HG02943 (cell line): ENCODE data around the gene AEN.

Source experiments
- ATAC-seq: cut with Tn5 transposase; IDR thresholded peaks from one replicate; pipeline ENCODE4 v1.9.1; 2021; ENCODE audit warnings: mild to moderate bottlenecking, low read depth, moderate library complexity; ENCODE audit not compliant: unreplicated experiment

AEN gene

DNA sequence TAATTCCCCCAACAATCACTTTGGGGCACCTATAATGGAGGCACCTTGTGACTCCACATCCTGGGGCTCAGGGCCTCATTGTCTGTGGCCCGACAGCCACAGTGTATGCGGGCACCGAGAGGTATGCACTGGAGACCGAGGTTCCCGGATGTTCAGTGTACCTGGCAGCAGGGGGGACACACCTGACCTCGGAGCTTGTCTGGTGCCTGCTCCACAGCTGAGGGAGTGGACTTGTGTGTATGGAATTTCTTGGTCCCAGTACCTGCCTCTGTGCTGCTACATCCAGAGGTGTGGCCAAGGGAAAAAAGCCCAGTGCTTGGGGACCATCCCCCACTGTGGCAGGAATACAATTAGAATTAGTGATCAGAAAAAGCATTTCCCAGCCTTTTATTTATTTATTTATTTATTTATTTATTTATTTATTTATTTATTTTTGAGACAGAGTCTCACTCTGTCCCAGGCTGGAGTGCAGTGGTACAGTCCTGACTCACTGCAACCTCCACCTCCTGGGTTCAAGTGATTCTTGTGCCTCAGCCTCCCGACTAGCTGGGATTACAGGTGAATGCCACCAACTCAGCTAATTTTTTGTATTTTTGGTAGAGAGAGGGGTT, 8.8 kb upstream of the AEN start:
- ATAC-seq = no peak

- ATAC-seq = no peak
These were observed 7.8 kb upstream of the AEN start for GRCh38 chr15:88613074-88613944.

- ATAC-seq = no peak
These were observed 5.6 kb upstream of the AEN start for GRCh38 chr15:88615303-88616107.

- no peak for ATAC-seq
These were observed 4.9 kb upstream of the AEN start for GRCh38 chr15:88616240-88616639.

DNA sequence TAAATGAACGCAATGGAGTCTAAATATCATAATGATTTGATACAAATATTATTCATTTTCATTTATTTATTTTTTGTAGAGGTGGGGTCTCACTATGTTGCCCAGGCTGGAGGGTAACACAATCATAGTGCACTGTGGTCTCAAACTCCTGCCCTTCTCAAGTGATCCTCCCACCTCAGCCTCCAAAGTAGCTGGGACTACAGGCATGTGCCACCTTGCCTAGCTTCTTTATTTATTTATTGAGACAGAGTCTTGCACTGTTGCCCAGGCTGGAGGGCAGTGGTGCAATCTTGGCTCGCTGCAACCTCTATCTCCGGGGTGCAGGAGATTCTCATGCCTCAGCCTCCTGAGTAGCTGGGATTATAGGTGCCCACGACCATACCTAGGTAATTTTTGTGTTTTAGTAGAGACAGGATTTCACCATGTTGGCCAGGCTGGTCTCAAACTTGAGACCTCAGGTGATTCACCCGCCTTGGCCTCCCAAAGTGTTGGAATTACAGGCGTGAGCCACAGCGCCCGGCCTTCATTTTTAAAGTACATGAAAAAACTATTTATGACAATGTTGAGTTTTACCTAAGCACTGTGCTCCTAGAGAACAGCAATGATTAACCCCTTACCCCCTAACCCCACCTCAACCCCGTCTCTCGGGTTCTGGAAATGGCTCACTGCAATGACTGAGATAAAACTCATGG, 4.0 kb upstream of the AEN start:
- ATAC-seq = no peak

DNA sequence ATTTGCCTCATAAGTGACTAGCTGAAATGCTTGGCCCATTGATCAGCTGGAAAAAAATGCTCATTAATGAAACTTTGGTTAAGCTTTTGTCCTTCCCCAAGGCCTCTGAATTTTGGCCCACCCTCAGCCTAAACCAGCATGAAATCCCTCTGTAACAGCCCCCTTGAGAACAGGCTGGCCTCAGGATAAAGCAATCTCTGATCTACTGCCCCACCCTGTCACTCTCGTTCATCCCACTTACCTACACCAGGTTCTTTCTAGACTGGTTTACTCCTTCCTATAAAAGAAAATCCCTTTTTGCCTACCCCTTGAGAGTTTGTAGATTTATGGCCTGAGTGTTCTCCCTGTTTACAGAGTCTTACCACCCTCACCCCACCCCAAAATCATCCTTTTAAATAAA, 3.4 kb upstream of the AEN start:
- no peak for ATAC-seq

DNA sequence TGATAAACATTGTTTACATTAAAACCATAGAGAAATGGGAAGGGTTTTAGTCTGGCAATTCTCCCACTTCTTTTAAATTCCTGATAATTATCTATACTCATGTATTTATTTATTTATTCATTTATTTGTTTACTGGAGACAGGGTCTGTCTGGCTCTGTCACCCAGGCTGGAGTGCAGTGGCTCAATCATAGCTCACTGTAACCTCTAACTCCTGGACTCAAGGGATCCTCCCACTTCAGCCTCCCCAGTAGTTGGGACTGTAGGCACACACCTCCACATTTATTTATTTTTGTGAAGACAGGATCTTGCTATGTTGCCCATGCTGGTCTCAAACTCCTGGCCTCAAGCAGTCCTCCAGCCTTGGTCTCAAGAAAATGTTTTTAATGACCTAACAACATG, 2.5 kb upstream of the AEN start:
- no peak for ATAC-seq

- no peak for ATAC-seq
These were observed 1.3 kb upstream of the AEN start for GRCh38 chr15:88619796-88620195.

DNA sequence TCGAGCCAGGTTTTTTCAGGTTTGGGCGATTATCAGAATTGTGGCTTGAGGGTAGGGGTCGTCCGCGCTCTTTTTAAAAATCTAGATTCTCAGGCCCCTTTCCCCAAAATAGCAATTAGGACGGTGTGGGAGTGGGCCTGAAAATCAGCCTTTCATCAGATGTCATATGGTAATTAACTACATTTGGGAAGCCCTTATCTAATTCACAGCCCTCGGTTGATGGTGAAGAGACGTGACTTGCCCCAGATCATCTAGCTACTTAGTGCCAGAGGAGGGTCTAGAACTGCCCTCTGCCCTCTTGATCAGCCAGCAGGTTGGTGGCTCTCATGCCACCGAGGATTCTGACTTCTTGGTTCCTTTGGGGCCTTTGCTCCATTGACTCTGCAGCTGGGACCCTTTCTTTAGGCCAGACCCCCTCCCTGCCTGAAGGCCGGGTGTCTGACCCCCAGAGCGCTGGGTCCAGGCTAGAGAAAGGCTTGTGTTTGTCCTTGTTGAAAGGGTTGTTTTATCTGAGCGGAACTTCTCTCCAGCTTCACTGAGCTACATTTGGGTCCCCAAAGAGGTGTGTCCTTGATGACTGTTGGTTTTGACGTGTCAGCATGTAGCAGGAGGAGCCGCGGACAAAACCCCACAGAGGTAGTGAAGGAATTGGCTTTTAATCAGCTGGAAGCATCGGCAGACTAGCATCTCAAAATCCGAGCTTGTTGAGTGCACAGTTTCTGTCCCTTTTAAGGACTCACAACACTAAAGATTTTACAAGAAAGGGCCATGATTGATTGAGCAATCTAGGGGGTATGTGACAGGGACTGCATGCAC, 857 bp downstream of the AEN start:
- ATAC-seq = no peak

GRCh38 chr15:88622605-88622975, 1.4 kb downstream of the AEN start:
- ATAC-seq = no peak

DNA sequence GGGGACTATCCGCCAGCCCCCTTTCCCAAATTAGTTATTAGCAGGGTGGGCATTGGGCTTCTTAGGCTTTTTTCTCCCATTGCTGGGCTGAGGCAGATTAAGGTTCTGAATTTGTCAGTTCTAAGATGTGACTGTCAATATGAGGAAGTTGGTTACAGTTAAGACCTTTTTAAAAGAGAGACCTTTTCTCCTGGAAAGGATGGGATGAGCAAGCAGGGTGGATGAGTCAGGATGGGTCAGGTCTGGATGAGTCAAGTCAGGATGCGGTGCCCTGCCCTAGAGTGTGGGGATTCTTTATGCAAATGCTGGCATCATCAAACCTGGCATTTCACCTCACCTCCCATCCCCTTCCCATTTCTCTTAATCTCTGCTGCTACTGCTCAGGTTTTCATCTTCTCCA, 1.9 kb downstream of the AEN start:
- ATAC-seq = no peak

DNA sequence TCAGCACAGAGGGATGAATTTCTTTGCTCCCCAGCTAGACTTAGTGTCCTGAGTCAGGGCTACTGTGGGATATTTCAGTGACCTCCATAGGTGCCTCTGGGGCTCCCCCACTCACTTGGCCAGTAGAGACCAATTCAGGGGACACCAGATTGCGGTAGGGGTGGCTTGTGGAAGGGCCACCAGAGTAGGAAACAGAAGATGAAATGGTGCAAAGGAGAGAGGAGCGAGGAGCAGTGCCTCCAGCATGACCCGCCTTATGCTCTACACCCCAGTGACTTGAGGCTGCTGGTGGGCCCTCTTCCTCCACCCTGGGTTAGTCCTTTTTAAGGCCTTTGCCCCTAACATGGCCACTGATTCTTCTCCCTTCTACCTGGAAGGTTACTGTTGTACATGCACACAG, 2.5 kb downstream of the AEN start:
- no peak for ATAC-seq

DNA sequence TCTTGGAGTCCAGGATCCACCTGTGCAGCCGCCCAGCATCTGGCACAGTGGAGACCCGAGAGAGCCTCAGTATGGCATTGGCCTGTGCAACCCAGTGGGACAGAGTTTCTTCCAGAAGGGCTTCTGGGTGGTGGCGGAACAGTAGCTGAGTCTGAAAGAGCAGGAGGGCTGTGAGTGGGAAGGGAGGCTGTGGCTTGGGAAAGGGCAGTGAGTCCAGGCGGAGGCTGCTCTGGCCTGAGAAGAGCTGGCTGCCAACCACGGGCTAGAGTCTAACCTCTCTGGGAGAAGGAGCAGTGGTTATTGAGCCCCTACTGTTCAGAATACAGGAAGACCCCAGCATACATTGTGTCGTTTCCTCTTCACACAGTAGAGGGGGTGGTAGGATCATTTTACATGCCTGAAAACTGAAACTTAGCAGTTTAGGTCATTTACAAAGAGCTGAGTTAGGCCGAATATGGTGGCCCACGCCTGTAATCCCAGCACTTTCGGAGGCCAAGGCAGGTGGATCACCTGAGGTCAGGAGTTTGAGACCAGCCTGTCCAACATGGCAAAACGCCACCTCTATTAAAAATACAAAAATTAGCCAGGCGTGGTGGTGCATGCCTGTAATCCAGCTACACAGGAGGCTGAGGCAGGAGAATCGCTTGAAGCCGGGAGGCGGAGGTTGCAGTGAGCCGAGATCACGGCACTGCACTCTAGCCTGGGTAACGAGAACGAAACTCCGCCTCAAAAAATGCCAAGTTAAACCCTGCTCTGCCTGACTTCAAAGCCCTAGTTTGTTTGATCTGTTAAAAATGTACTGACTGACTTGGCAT, 3.2 kb downstream of the AEN start:
- ATAC-seq = peak; percentile 34

- no peak for ATAC-seq
These were observed 3.9 kb downstream of the AEN start for GRCh38 chr15:88624971-88625490.

DNA sequence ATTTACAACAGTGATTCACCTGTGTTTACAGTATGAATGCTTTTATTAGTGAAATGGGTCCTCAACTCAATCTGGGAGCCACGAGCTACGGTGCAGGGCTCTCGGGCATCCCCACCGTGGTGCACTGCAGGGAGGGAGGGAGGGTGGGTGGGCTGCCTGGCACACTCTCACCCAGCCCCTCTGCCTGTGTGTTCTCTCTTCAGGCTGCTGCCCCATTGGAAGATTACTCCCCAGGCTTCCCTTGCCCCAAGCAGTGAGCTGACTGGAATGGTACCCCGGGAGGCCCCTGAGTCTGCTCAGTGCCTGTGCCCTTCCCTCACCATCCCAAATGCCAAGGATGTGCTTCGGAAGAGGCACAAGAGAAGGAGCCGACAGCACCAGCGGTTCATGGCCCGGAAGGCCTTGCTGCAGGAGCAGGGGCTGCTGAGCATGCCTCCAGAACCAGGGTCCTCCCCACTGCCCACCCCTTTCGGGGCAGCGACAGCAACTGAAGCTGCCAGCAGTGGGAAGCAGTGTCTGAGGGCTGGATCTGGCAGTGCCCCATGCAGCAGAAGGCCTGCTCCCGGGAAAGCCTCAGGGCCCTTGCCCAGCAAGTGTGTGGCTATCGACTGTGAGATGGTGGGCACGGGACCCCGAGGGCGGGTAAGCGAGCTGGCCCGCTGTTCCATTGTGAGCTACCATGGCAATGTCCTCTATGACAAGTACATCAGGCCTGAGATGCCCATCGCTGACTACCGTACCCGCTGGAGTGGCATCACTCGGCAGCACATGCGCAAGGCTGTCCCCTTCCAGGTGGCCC, 5.0 kb downstream of the AEN start:
- ATAC-seq = no peak

- ATAC-seq = no peak
These were observed 6.3 kb downstream of the AEN start for GRCh38 chr15:88627463-88627862.

GRCh38 chr15:88628018-88628654, 7.0 kb downstream of the AEN start:
- no peak for ATAC-seq

DNA sequence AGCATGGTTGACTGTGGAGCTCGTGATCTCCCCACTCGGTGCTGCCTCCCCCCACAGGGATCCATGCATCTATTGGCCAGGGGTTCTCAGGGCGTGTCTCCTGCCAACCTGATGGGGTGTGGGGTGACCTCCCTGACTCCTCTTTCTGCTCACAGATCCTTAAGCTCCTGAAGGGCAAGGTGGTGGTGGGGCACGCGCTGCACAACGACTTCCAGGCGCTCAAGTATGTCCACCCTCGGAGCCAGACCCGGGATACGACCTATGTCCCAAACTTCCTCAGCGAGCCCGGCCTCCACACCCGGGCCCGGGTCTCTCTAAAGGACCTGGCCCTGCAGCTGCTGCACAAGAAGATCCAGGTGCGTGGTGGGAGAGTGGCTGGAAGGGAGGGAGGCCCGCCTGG, 7.9 kb downstream of the AEN start:
- no peak for ATAC-seq
